ENCODE results near the gene SOX13.

The SOX13 gene

GRCh38 chr1:204124639-204125038 lies 51.7 kb downstream of the SOX13 start:
- H3K9ac ChIP-seq (ENCODE audit: insufficient read length) = no peak overlapping the region
- TF ChIP-seq FOXP2 (optimal IDR thresholded peaks at IDR 0.05; ENCODE audit: control extremely low read depth, extremely low read length, insufficient read depth) (no peak), EZH2 (IDR thresholded peaks at IDR 0.05) (no peak), POLR2AphosphoS5 (IDR thresholded peaks at IDR 0.05; ENCODE audit: borderline replicate concordance, low read depth, low read length) (no peak)
- no peak overlapping the region for H3K27ac ChIP-seq
- DNase-seq (ENCODE audit: low read depth, low spot score) = no peak
- no peaks in the 10 kb centered on the region for H3K9me3 ChIP-seq (ENCODE audit: low read depth, low read length)
- no peak overlapping the region for H3K4me3 ChIP-seq
- no peaks in the 10 kb centered on the region for H3K36me3 ChIP-seq (ENCODE audit: insufficient read depth, low read length)

DNA sequence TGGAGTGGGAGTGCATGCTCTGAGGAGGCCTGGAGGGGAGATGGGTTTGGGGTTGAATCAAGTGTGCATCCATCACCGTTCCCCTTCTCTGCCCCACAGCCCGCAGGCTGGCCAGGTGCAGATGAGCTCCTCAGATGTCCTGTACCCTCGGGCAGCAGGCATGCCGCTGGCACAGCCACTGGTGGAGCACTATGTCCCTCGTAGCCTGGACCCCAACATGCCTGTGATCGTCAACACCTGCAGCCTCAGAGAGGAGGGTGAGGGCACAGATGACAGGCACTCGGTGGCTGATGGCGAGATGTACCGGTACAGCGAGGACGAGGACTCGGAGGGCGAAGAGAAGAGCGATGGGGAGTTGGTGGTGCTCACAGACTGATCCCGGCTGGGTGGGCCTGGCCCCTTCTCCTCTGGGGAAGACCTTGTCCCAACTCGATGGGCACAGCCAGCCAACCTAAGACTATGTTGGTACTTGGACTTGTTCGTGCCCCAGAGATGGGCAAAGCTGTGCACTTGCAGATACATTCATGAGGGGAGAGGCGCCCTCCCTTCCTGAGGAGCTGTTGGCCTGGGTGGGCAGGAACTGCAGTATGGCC lies 52.9 kb downstream of the SOX13 start:
- H3K9me3 ChIP-seq (ENCODE audit: low read depth, low read length) = no peaks in the 10 kb centered on the region
- no peak overlapping the region for H3K4me3 ChIP-seq
- H3K36me3 ChIP-seq (ENCODE audit: insufficient read depth, low read length) = no peaks in the 10 kb centered on the region
- TF ChIP-seq POLR2AphosphoS5 (IDR thresholded peaks at IDR 0.05; ENCODE audit: borderline replicate concordance, low read depth, low read length) = no peak
- no peak for TF ChIP-seq FOXP2 (optimal IDR thresholded peaks at IDR 0.05; ENCODE audit: control extremely low read depth, extremely low read length, insufficient read depth)
- TF ChIP-seq EZH2 (IDR thresholded peaks at IDR 0.05) = no peak
- DNase-seq (ENCODE audit: low read depth, low spot score) = no peak
- H3K27ac ChIP-seq = no peak overlapping the region
- H3K9ac ChIP-seq (ENCODE audit: insufficient read length) = no peak overlapping the region

DNA sequence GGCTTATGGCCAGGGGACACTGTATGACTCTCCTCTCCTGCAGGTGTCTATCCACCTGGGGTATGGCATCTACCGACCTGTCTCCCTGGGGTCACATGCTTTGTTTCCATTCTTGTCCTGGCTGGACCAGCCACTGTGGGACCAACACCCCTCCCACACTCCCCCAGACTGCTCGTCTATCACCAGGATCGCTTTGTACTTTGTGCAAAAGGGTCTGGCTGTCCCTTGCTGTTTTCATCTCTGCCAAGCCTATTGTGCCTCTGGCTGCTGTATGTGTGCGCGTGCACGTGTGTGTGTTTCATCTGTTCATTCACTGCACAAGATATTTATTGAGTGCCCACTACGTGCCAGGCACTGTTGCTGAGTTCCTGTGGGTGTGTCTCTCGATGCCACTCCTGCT lies 53.5 kb downstream of the SOX13 start:
- Histone ChIP-seq H3K4me3 (no peak overlapping the region), H3K9me3 (ENCODE audit: low read depth, low read length) (no peaks in the 10 kb centered on the region), H3K36me3 (ENCODE audit: insufficient read depth, low read length) (no peaks in the 10 kb centered on the region), H3K9ac (ENCODE audit: insufficient read length) (no peak overlapping the region), H3K27ac (no peak overlapping the region)
- DNase-seq (ENCODE audit: low read depth, low spot score) = no peak
- TF ChIP-seq EZH2 (IDR thresholded peaks at IDR 0.05) = no peak
- TF ChIP-seq FOXP2 (optimal IDR thresholded peaks at IDR 0.05; ENCODE audit: control extremely low read depth, extremely low read length, insufficient read depth) = no peak
- no peak for TF ChIP-seq POLR2AphosphoS5 (IDR thresholded peaks at IDR 0.05; ENCODE audit: borderline replicate concordance, low read depth, low read length)

DNA sequence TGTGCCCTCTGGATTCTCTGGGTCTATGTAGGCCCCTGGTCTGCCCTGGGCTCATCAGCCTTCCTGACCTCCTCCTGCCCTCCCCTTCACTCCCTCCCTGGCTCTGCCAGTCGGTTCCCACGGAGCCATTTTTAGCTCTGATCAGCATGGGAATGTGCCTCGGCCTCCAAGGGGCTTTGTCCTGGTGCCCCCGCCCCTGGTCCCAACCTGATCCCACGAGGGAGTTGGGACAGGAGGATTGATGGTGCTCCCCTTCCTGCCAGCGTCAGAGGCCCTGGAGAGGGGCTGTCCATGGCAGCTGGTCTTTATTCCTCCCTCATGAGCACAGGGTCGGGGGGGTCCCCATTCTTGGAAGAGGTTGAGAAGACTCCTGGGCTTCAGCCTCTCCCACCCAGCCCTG lies 54.0 kb downstream of the SOX13 start:
- no peaks in the 10 kb centered on the region for H3K36me3 ChIP-seq (ENCODE audit: insufficient read depth, low read length)
- no peak overlapping the region for H3K27ac ChIP-seq
- no peak for TF ChIP-seq EZH2 (IDR thresholded peaks at IDR 0.05)
- no peak for TF ChIP-seq FOXP2 (optimal IDR thresholded peaks at IDR 0.05; ENCODE audit: control extremely low read depth, extremely low read length, insufficient read depth)
- no peak for TF ChIP-seq POLR2AphosphoS5 (IDR thresholded peaks at IDR 0.05; ENCODE audit: borderline replicate concordance, low read depth, low read length)
- no peak overlapping the region for H3K4me3 ChIP-seq
- no peak overlapping the region for H3K9ac ChIP-seq (ENCODE audit: insufficient read length)
- no peaks in the 10 kb centered on the region for H3K9me3 ChIP-seq (ENCODE audit: low read depth, low read length)
- DNase-seq (ENCODE audit: low read depth, low spot score) = no peak

DNA sequence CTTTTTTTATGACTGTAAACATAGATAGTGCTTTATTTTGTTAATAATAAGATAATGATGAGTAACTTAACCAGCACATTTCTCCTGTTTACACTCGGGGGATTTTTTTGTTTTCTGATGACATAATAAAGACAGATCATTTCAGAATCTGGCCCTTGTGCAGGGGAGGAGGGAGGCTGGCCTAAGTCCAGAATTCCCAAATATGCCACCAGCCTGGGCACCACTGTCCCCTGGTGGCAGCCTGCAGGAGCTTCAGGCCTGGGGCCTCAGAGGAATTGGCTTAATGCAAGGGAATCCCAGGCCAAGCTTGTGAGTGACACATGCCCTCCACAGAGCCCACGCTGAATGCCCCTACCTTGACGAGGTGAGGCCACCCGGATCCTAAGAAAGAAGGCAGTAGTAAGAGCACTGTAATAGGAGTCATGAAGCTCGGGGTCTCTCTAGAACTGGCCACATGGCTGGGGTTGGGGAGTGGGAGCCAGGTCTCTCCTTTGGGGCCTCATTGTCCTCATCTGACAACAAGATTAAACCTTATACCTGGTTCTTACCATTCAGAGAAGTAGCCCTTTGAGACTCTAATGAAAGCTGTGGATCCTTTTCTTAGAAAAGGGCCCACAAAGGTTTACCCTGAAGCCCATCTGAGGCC lies 54.8 kb downstream of the SOX13 start:
- Histone ChIP-seq H3K9me3 (ENCODE audit: low read depth, low read length) (no peaks in the 10 kb centered on the region), H3K9ac (ENCODE audit: insufficient read length) (no peak overlapping the region), H3K4me3 (no peak overlapping the region), H3K36me3 (ENCODE audit: insufficient read depth, low read length) (no peaks in the 10 kb centered on the region), H3K27ac (no peak overlapping the region)
- DNase-seq (ENCODE audit: low read depth, low spot score) = no peak
- no peak for TF ChIP-seq POLR2AphosphoS5 (IDR thresholded peaks at IDR 0.05; ENCODE audit: borderline replicate concordance, low read depth, low read length)
- TF ChIP-seq EZH2 (IDR thresholded peaks at IDR 0.05) = no peak
- no peak for TF ChIP-seq FOXP2 (optimal IDR thresholded peaks at IDR 0.05; ENCODE audit: control extremely low read depth, extremely low read length, insufficient read depth)

- TF ChIP-seq POLR2AphosphoS5 (IDR thresholded peaks at IDR 0.05; ENCODE audit: borderline replicate concordance, low read depth, low read length) (no peak), EZH2 (IDR thresholded peaks at IDR 0.05) (no peak), FOXP2 (optimal IDR thresholded peaks at IDR 0.05; ENCODE audit: control extremely low read depth, extremely low read length, insufficient read depth) (no peak)
- no peak overlapping the region for H3K4me3 ChIP-seq
- no peaks in the 10 kb centered on the region for H3K9me3 ChIP-seq (ENCODE audit: low read depth, low read length)
- no peak overlapping the region for H3K27ac ChIP-seq
- no peak for DNase-seq (ENCODE audit: low read depth, low spot score)
- no peaks in the 10 kb centered on the region for H3K36me3 ChIP-seq (ENCODE audit: insufficient read depth, low read length)
- no peak overlapping the region for H3K9ac ChIP-seq (ENCODE audit: insufficient read length)
These were observed 55.6 kb downstream of the SOX13 start for GRCh38 chr1:204128464-204128963.

DNA sequence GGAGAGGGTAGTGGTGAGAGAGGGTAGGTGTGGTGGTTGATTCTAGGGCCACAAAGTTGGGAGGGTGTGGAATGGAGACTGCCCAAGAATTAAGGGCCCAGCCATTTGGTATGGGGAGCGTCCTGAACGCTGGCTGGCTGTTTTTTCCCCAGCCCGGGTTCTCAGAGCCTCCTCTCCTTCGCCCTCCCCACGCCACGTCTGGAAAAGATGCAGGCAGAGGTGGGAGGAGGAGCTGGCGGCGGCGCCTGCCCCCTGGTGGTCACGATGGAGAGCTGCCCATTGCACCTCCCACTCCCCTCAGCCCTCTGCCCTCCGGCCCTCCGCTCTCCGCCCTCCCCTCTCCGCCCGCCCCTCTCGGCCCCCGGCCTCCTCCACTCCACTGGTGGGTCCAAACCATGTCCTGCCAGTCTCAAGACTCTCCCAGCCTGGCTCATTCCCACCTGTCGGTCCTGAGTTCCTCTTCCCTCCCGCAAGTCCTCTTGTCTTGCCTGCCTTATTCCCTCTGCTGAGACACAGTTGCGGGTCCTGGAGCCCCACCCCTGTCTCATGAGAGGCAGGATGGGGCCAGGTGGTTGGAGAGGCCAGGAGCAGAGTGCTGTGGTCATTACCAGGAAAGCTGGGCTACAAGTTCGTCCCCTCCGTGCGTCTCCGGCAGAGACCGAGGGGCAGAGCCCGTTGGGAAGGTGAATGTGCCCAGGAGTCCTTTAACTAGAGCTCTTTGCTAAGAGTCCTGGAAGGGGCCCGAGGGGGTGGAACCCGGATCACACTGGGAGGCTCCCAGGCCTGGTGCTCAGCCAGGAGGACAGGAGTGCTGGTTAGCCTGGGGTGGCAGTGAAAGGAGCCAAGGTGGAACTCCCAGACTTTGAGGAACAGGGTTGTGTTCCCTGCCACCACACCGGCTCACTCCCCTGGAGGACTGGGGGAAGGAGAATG lies 56.3 kb downstream of the SOX13 start:
- Histone ChIP-seq H3K4me3 (peak overlapping the region; percentile 56), H3K36me3 (ENCODE audit: insufficient read depth, low read length) (no peaks in the 10 kb centered on the region), H3K27ac (no peak overlapping the region), H3K9ac (ENCODE audit: insufficient read length) (no peak overlapping the region), H3K9me3 (ENCODE audit: low read depth, low read length) (no peaks in the 10 kb centered on the region)
- no peak for TF ChIP-seq EZH2 (IDR thresholded peaks at IDR 0.05)
- no peak for TF ChIP-seq FOXP2 (optimal IDR thresholded peaks at IDR 0.05; ENCODE audit: control extremely low read depth, extremely low read length, insufficient read depth)
- TF ChIP-seq POLR2AphosphoS5 (IDR thresholded peaks at IDR 0.05; ENCODE audit: borderline replicate concordance, low read depth, low read length) = no peak
- no peak for DNase-seq (ENCODE audit: low read depth, low spot score)

- H3K9me3 ChIP-seq (ENCODE audit: low read depth, low read length) = no peaks in the 10 kb centered on the region
- TF ChIP-seq EZH2 (IDR thresholded peaks at IDR 0.05) (no peak), POLR2AphosphoS5 (IDR thresholded peaks at IDR 0.05; ENCODE audit: borderline replicate concordance, low read depth, low read length) (no peak), FOXP2 (optimal IDR thresholded peaks at IDR 0.05; ENCODE audit: control extremely low read depth, extremely low read length, insufficient read depth) (no peak)
- DNase-seq (ENCODE audit: low read depth, low spot score) = no peak
- H3K36me3 ChIP-seq (ENCODE audit: insufficient read depth, low read length) = no peaks in the 10 kb centered on the region
- no peak overlapping the region for H3K27ac ChIP-seq
- H3K9ac ChIP-seq (ENCODE audit: insufficient read length) = no peak overlapping the region
- H3K4me3 ChIP-seq = no peak overlapping the region
These were observed 57.3 kb downstream of the SOX13 start for GRCh38 chr1:204130178-204130577.
